GM18519 (cell line): ENCODE data around the gene TMCC2.
"Not testable (repeated sequence)": the region's sequence is repeated elsewhere in the genome, so short reads cannot be mapped to it uniquely, and the experiment has no call there.

Experiments used
- ATAC-seq: cut with Tn5 transposase; IDR thresholded peaks from one replicate; pipeline ENCODE4 v1.9.1; 2021; ENCODE audit warnings: mild to moderate bottlenecking, moderate library complexity; ENCODE audit not compliant: unreplicated experiment, low FRiP score

The TMCC2 gene

GRCh38 chr1:205275133-205275532 lies 47.4 kb downstream of the TMCC2 start:
- ATAC-seq: no peak

- no peak for ATAC-seq
Measured at GRCh38 chr1:205275916-205276688, 48.4 kb downstream of the TMCC2 start.

GRCh38 chr1:205276689-205277065 lies 48.9 kb downstream of the TMCC2 start:
- ATAC-seq: no peak

GRCh38 chr1:205279986-205280385 lies 52.2 kb downstream of the TMCC2 start:
- ATAC-seq: no peak

- not testable (repeated sequence) for ATAC-seq
Measured at GRCh38 chr1:205280666-205281395, 53.1 kb downstream of the TMCC2 start.

- ATAC-seq: no peak
Measured at GRCh38 chr1:205283270-205284147, 55.8 kb downstream of the TMCC2 start.

- ATAC-seq: no peak
Measured at GRCh38 chr1:205284420-205285144, 56.8 kb downstream of the TMCC2 start.

GRCh38 chr1:205285381-205286101 lies 57.8 kb downstream of the TMCC2 start:
- peak; percentile 34 for ATAC-seq

GRCh38 chr1:205286335-205286950 lies 58.7 kb downstream of the TMCC2 start:
- ATAC-seq: no peak

- no peak for ATAC-seq
Measured at GRCh38 chr1:205287076-205287475, 59.3 kb downstream of the TMCC2 start.

GRCh38 chr1:205287767-205288559 lies 60.2 kb downstream of the TMCC2 start:
- peak; percentile 64 for ATAC-seq

GRCh38 chr1:205291596-205291995 lies 63.9 kb downstream of the TMCC2 start:
- ATAC-seq: no peak

GRCh38 chr1:205293350-205294074 lies 65.8 kb downstream of the TMCC2 start:
- ATAC-seq: no peak

- ATAC-seq: no peak
Measured at GRCh38 chr1:205294175-205294917, 66.6 kb downstream of the TMCC2 start.

GRCh38 chr1:205294934-205295333 lies 67.2 kb downstream of the TMCC2 start:
- ATAC-seq: no peak

- ATAC-seq: no peak
Measured at GRCh38 chr1:205296154-205296553, 68.4 kb downstream of the TMCC2 start.

- not testable (repeated sequence) for ATAC-seq
Measured at GRCh38 chr1:205297546-205298177, 69.9 kb downstream of the TMCC2 start.
